HepG2 (cell line): ENCODE data around the gene NSF. TPM values are rescaled to one million over a fixed set of nuclear protein-coding genes. Genes with fewer than 3 reads are reported as not detected.

ENCODE experiments used
- ARNT2 ChIP-seq: sonication (generic); formaldehyde crosslinking; IDR thresholded peaks from 2 replicates; pipeline ENCODE4 v1.8.0; 2022; ENCODE audit warnings: mild to moderate bottlenecking, low read depth, missing genetic modification reagents, moderate library complexity
- IKZF4 ChIP-seq: sonication (generic); formaldehyde crosslinking; IDR thresholded peaks from 2 replicates; pipeline ENCODE4 v1.5.1; 2020; ENCODE audit warnings: borderline replicate concordance, mild to moderate bottlenecking, low read depth, missing genetic modification reagents; ENCODE audit errors: not compliant biosample characterization
- KAT7 ChIP-seq: IDR thresholded peaks from 2 replicates; pipeline ENCODE4 v1.6.1; 2018; ENCODE audit warnings: borderline replicate concordance, missing compliant biosample characterization
- KDM5B ChIP-seq: sonication (generic); formaldehyde crosslinking; IDR thresholded peaks from 2 replicates; pipeline ENCODE4 v1.4.0; 2020; ENCODE audit warnings: missing genetic modification reagents, mild to moderate bottlenecking, borderline replicate concordance
- MED1 ChIP-seq: sonication (generic); formaldehyde crosslinking; IDR thresholded peaks from 2 replicates; pipeline ENCODE4 v1.4.0; 2020; ENCODE audit warnings: missing genetic modification reagents
- NFIC ChIP-seq: IDR thresholded peaks from 2 replicates; pipeline ENCODE4 v1.6.1; 2012; ENCODE audit warnings: mild to moderate bottlenecking, low read length, inconsistent platforms
- SAP130 ChIP-seq: IDR thresholded peaks from 2 replicates; pipeline ENCODE4 v1.6.1; 2016; ENCODE audit warnings: low read depth
- TMF1 ChIP-seq: sonication (generic); formaldehyde crosslinking; IDR thresholded peaks from 2 replicates; pipeline ENCODE4 v1.8.1; 2022; ENCODE audit warnings: low read depth, missing genetic modification reagents
- TOE1 ChIP-seq: sonication (generic); formaldehyde crosslinking; IDR thresholded peaks from 2 replicates; pipeline ENCODE4 v1.4.0; 2020; ENCODE audit warnings: mild to moderate bottlenecking, missing genetic modification reagents
- ZFP36L1 ChIP-seq: sonication (generic); formaldehyde crosslinking; IDR thresholded peaks from 2 replicates; pipeline ENCODE4 v1.8.0; 2022; ENCODE audit warnings: mild to moderate bottlenecking, missing genetic modification reagents, moderate library complexity
- ZNF253 ChIP-seq: sonication (generic); formaldehyde crosslinking; IDR thresholded peaks from 2 replicates; pipeline ENCODE4 v1.8.0; 2022; ENCODE audit warnings: mild to moderate bottlenecking, missing genetic modification reagents, borderline replicate concordance
- ZNF331 ChIP-seq: sonication (generic); formaldehyde crosslinking; IDR thresholded peaks from 2 replicates; pipeline ENCODE4 v1.4.0; 2020; ENCODE audit warnings: missing genetic modification reagents
- ZNF569 ChIP-seq: sonication (generic); formaldehyde crosslinking; IDR thresholded peaks from 2 replicates; pipeline ENCODE4 v1.5.0; 2020; ENCODE audit warnings: mild to moderate bottlenecking, missing genetic modification reagents, moderate library complexity, borderline replicate concordance
- ZNF703 ChIP-seq: sonication (generic); formaldehyde crosslinking; IDR thresholded peaks from 2 replicates; pipeline ENCODE4 v1.5.1; 2020; ENCODE audit warnings: missing genetic modification reagents, mild to moderate bottlenecking, moderate library complexity, borderline replicate concordance
- ZNF777 ChIP-seq: sonication (generic); formaldehyde crosslinking; IDR thresholded peaks from 2 replicates; pipeline ENCODE4 v1.4.0; 2020; ENCODE audit warnings: missing genetic modification reagents
- ZNF790 ChIP-seq: sonication (generic); formaldehyde crosslinking; IDR thresholded peaks from 2 replicates; pipeline ENCODE4 v1.8.0; 2022; ENCODE audit warnings: missing genetic modification reagents, mild to moderate bottlenecking, borderline replicate concordance
- ZNF841 ChIP-seq: sonication (generic); formaldehyde crosslinking; IDR thresholded peaks from 2 replicates; pipeline ENCODE4 v1.8.1; 2023; ENCODE audit warnings: missing genetic modification reagents, borderline replicate concordance
- ZNF879 ChIP-seq: sonication (generic); formaldehyde crosslinking; IDR thresholded peaks from 2 replicates; pipeline ENCODE4 v1.8.1; 2023; ENCODE audit warnings: missing genetic modification reagents
- polyA plus RNA-seq, 8 experiments: library from polyadenylated mRNA; depleted of rRNA in 3 of 8; stranded (reverse) in 7 of 8; unstranded in 1 of 8; fragments of >200 nt; fragmentation: Illumina TruSeq in 4 of 8; extraction: Trizol in 4 of 8; gene quantifications; 2 replicates each; pipeline versions ENCODE4 v1.2.1 to v1.2.3, GENCODE V29; 2011 to 2016; ENCODE audit warnings: low read depth in 4 of 8, missing spikeins in 1 of 8, mixed read lengths in 1 of 8; ENCODE audit not compliant: insufficient read depth in 1 of 8
- total RNA-seq, 5 experiments: library from RNA; depleted of rRNA; stranded (reverse); fragments of >200 nt; fragmentation: Illumina TruSeq; extraction: Trizol; gene quantifications; 2 replicates each; pipeline ENCODE4 v1.2.3, GENCODE V29; 2016; ENCODE audit warnings: low read depth in 1 of 5
- TF ChIP-seq, protein P1 (sequence below): IDR thresholded peaks from 2 replicates; pipeline ENCODE4 v1.6.1; 2018; ENCODE audit warnings: missing genetic modification reagents, mild to moderate bottlenecking, missing compliant biosample characterization
- TF ChIP-seq, protein P2 (sequence below): sonication (generic); formaldehyde crosslinking; IDR thresholded peaks from 2 replicates; pipeline ENCODE4 v1.5.0; 2020; ENCODE audit warnings: missing genetic modification reagents
- TF ChIP-seq, protein P3 (sequence below): sonication (generic); formaldehyde crosslinking; IDR thresholded peaks from 2 replicates; pipeline ENCODE4 v1.8.0; 2022; ENCODE audit warnings: mild to moderate bottlenecking, missing genetic modification reagents, moderate library complexity
- TF ChIP-seq, protein P4 (sequence below): sonication (generic); formaldehyde crosslinking; IDR thresholded peaks from 2 replicates; pipeline ENCODE4 v1.4.0; 2020; ENCODE audit warnings: low read depth, missing genetic modification reagents

Gene NSF
- total and polyA plus RNA-seq, 2 of the 13 experiments (the other 11 are each of a cell fraction or from before 2014, with no cell fraction given): 21.9 to 37.8 TPM

DNA sequence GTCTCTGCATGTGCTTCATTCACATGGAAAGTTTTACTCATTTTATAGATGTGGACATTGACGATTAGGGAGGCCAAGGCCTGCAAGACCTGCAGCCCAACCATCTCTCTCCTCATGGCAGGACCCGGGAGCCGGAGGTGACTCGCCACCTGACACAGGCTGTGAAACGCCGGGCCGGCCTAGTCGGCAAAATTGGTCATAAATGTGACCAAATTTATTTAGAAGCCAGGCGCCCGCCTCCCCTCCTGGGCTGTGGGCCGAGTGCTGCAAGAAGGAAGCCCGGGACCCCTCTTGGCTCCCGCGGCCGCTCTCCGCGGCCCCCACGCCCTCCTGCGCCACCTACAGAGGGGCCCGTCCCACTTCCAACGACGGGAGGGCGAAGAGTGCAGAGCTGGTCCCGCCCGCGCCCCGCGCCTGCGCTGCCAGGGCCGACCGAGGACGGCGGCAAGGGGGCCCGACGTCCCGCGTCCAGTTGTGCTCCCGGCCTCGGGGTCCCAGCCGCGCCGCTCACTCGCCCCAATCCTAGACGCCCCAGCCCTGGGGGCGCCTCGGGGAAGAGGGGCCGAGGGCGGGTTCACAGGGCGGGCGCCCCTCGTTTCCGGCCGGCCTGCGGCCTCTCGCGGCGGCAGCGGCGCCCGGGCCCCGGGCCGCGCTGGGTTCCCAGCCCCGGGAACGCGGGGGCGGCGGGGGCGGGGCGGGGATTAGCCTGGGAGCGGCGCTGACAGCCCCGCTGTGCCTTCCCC lies 180.5 kb downstream of the NSF start (continued):
- TF ChIP-seq, protein P1, sequence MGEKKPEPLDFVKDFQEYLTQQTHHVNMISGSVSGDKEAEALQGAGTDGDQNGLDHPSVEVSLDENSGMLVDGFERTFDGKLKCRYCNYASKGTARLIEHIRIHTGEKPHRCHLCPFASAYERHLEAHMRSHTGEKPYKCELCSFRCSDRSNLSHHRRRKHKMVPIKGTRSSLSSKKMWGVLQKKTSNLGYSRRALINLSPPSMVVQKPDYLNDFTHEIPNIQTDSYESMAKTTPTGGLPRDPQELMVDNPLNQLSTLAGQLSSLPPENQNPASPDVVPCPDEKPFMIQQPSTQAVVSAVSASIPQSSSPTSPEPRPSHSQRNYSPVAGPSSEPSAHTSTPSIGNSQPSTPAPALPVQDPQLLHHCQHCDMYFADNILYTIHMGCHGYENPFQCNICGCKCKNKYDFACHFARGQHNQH: peak; percentile 13; the same call in 1 of the 2 replicates
- TF ChIP-seq TOE1 (no peak), ARNT2 (CRISPR knock-in tag) (peak; percentile 41; the same call in 1 of the 2 replicates), TMF1 (CRISPR knock-in tag) (no peak; the same call in 1 of the 2 replicates), MED1 (CRISPR knock-in tag) (peak; percentile 51), ZFP36L1 (CRISPR knock-in tag) (peak; percentile 6; the same call in 1 of the 2 replicates), NFIC (no peak), ZNF569 (CRISPR knock-in tag) (peak; percentile 74; the same call in 1 of the 2 replicates), KDM5B (peak; percentile 52; the same call in 1 of the 2 replicates), ZNF841 (0 out of 2 replicates have a peak, but pooled peaks have one; percentile 3), KAT7 (CRISPR knock-in tag) (0 out of 2 replicates have a peak, but pooled peaks have one; percentile 65), IKZF4 (CRISPR knock-in tag) (no peak), ZNF331 (CRISPR knock-in tag) (0 out of 2 replicates have a peak, but pooled peaks have one; percentile 15), ZNF703 (CRISPR knock-in tag) (peak; percentile 27; the same call in 1 of the 2 replicates), ZNF790 (CRISPR knock-in tag) (peak; percentile 38; the same call in 1 of the 2 replicates), ZNF879 (CRISPR knock-in tag) (peak; percentile 49; the same call in 1 of the 2 replicates), SAP130 (peak; percentile 73), ZNF253 (CRISPR knock-in tag) (no peak), ZNF777 (CRISPR knock-in tag) (peak; percentile 96)
- TF ChIP-seq, protein P2, sequence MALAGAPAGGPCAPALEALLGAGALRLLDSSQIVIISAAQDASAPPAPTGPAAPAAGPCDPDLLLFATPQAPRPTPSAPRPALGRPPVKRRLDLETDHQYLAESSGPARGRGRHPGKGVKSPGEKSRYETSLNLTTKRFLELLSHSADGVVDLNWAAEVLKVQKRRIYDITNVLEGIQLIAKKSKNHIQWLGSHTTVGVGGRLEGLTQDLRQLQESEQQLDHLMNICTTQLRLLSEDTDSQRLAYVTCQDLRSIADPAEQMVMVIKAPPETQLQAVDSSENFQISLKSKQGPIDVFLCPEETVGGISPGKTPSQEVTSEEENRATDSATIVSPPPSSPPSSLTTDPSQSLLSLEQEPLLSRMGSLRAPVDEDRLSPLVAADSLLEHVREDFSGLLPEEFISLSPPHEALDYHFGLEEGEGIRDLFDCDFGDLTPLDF (CRISPR knock-in tag): peak; percentile 49
- TF ChIP-seq, protein P3, sequence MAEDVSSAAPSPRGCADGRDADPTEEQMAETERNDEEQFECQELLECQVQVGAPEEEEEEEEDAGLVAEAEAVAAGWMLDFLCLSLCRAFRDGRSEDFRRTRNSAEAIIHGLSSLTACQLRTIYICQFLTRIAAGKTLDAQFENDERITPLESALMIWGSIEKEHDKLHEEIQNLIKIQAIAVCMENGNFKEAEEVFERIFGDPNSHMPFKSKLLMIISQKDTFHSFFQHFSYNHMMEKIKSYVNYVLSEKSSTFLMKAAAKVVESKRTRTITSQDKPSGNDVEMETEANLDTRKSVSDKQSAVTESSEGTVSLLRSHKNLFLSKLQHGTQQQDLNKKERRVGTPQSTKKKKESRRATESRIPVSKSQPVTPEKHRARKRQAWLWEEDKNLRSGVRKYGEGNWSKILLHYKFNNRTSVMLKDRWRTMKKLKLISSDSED (CRISPR knock-in tag): 0 out of 2 replicates have a peak, but pooled peaks have one; percentile 17
- TF ChIP-seq, protein P4, sequence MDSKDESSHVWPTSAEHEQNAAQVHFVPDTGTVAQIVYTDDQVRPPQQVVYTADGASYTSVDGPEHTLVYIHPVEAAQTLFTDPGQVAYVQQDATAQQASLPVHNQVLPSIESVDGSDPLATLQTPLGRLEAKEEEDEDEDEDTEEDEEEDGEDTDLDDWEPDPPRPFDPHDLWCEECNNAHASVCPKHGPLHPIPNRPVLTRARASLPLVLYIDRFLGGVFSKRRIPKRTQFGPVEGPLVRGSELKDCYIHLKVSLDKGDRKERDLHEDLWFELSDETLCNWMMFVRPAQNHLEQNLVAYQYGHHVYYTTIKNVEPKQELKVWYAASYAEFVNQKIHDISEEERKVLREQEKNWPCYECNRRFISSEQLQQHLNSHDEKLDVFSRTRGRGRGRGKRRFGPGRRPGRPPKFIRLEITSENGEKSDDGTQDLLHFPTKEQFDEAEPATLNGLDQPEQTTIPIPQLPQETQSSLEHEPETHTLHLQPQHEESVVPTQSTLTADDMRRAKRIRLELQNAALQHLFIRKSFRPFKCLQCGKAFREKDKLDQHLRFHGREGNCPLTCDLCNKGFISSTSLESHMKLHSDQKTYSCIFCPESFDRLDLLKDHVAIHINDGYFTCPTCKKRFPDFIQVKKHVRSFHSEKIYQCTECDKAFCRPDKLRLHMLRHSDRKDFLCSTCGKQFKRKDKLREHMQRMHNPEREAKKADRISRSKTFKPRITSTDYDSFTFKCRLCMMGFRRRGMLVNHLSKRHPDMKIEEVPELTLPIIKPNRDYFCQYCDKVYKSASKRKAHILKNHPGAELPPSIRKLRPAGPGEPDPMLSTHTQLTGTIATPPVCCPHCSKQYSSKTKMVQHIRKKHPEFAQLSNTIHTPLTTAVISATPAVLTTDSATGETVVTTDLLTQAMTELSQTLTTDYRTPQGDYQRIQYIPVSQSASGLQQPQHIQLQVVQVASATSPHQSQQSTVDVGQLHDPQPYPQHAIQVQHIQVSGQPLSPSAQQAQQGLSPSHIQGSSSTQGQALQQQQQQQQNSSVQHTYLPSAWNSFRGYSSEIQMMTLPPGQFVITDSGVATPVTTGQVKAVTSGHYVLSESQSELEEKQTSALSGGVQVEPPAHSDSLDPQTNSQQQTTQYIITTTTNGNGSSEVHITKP (CRISPR knock-in tag): no peak
